Suppressor macrophage (primary cell): Measurements from ENCODE around the gene IL9R.
"Not testable (repeated sequence)": the region's sequence is repeated elsewhere in the genome, so short reads cannot be mapped to it uniquely, and the experiment has no call there.

ENCODE experiments used
- DNase-seq, 4 experiments: peaks; one replicate each; pipeline ENCODE4 v3.0.0-alpha.2; 2020 to 2022

IL9R gene

GRCh38 chrX:155998761-155999510, 1.4 kb downstream of the IL9R start:
- DNase-seq, result no peak

- not testable (repeated sequence) for DNase-seq
These were observed 2.3 kb downstream of the IL9R start for GRCh38 chrX:155999751-156000150.

GRCh38 chrX:156000361-156000926, 2.9 kb downstream of the IL9R start:
- no peak for DNase-seq

- DNase-seq, result no peak
These were observed 3.6 kb downstream of the IL9R start for GRCh38 chrX:156001001-156001666.

- no peak for DNase-seq
These were observed 4.1 kb downstream of the IL9R start for GRCh38 chrX:156001667-156002021.

GRCh38 chrX:156002507-156002906, 5.0 kb downstream of the IL9R start:
- DNase-seq, result no peak

GRCh38 chrX:156003486-156004185, 6.1 kb downstream of the IL9R start:
- no peak for DNase-seq

GRCh38 chrX:156004256-156004655, 6.8 kb downstream of the IL9R start:
- no peak for DNase-seq

GRCh38 chrX:156004740-156005139, 7.2 kb downstream of the IL9R start:
- DNase-seq, result no peak

GRCh38 chrX:156005144-156005543, 7.6 kb downstream of the IL9R start:
- DNase-seq, result no peak

GRCh38 chrX:156006468-156006867, 9.0 kb downstream of the IL9R start:
- DNase-seq, result not testable (repeated sequence)

- not testable (repeated sequence) for DNase-seq
These were observed 10.9 kb downstream of the IL9R start for GRCh38 chrX:156008379-156008778.

- no peak for DNase-seq
These were observed 11.4 kb downstream of the IL9R start for GRCh38 chrX:156008915-156009314.

GRCh38 chrX:156009691-156010090, 12.2 kb downstream of the IL9R start:
- DNase-seq, result not testable (repeated sequence)

GRCh38 chrX:156013286-156013953, 15.9 kb downstream of the IL9R start:
- not testable (repeated sequence) for DNase-seq

GRCh38 chrX:156019846-156020245, 22.4 kb downstream of the IL9R start:
- not testable (repeated sequence) for DNase-seq

GRCh38 chrX:156023002-156023401, 25.5 kb downstream of the IL9R start:
- DNase-seq, result not testable (repeated sequence)

GRCh38 chrX:156024949-156025492, 27.5 kb downstream of the IL9R start:
- not testable (repeated sequence) for DNase-seq

GRCh38 chrX:156028653-156029237, 31.2 kb downstream of the IL9R start:
- DNase-seq, result not testable (repeated sequence)

GRCh38 chrX:156029296-156029695, 31.8 kb downstream of the IL9R start:
- DNase-seq, result not testable (repeated sequence)

GRCh38 chrX:156029707-156030442, 32.4 kb downstream of the IL9R start:
- DNase-seq, result not testable (repeated sequence)
